ENCODE data around the gene COL6A3. TPM values are rescaled to one million over a fixed set of nuclear protein-coding genes. Genes with fewer than 3 reads are reported as not detected.

Gene COL6A3
- total RNA-seq, 1 experiment from 2014 or later = 1.2 TPM

DNA sequence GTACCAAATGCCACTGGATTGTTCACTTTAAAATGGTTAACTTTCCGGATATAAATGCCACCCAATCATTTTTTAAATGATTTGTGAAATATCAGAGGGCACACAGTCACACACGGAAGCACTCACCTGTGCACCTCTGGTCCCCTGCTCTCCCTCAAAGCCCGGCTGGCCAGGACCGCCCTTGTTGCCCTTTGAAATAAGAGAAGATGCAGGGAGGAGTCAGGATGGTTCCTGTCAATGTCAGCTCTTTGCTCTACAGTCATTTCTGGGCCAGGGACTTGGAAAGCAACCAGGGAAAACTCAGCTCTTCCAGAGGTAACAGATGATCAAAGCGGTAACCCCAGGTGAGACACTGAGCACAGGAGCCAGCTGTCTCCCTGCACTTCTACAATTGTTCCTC is 60.7 kb downstream of the COL6A3 start:
- H4K20me1 ChIP-seq (ENCODE audit: insufficient read depth) = no peaks in the 10 kb centered on the region
- H3K9me2 ChIP-seq (ENCODE audit: insufficient read depth) = no peaks in the 10 kb centered on the region
- no peak overlapping the region for H3K4me3 ChIP-seq (replicated peaks in 1 of 2; ENCODE audit: low read depth in 1 of 2, low read length in 2 of 2)
- H3K27ac ChIP-seq (ENCODE audit: low read depth, low read length) = no peak overlapping the region
- TF ChIP-seq SRF (IDR thresholded peaks at IDR 0.05; ENCODE audit: low read depth) (no peak), YY1 (IDR thresholded peaks at IDR 0.05; ENCODE audit: extremely low read depth, insufficient replicate concordance, low read depth, low read length) (no peak), EGR1 (IDR thresholded peaks at IDR 0.05; ENCODE audit: low read depth) (no peak), EZH2phosphoT487 (IDR thresholded peaks at IDR 0.05; ENCODE audit: borderline replicate concordance) (no peak), RAD21 (IDR thresholded peaks at IDR 0.05; ENCODE audit: low read depth) (no peak), TCF7L2 (IDR thresholded peaks at IDR 0.05; ENCODE audit: borderline replicate concordance, extremely low read depth, insufficient read depth, insufficient read length) (peak; percentile 63), SIN3A (IDR thresholded peaks at IDR 0.05; ENCODE audit: low read depth) (no peak), CEBPB (IDR thresholded peaks at IDR 0.05; ENCODE audit: low read depth) (no peak), SP1 (IDR thresholded peaks at IDR 0.05; ENCODE audit: low read depth) (no peak)
- H3K4me2 ChIP-seq (ENCODE audit: low read length) = no peak overlapping the region
- CTCF ChIA-PET = no interaction called here
- H3K9ac ChIP-seq (ENCODE audit: low read length) = no peak overlapping the region
- no peaks in the 10 kb centered on the region for H3K4me1 ChIP-seq (ENCODE audit: control insufficient read depth in 1 of 2, insufficient read depth in 2 of 2, low read length in 2 of 2)
- ATAC-seq = no peak
- DNase-seq (ENCODE audit: low read depth, low spot score) = no peak
- intact Hi-C loops (cut with micrococcal nuclease) = no loop called here
- no peaks in the 10 kb centered on the region for H3K9me3 ChIP-seq (ENCODE audit: control insufficient read depth in 1 of 2, insufficient read depth in 1 of 2, low read depth in 1 of 2, low read length in 2 of 2)
- H3K79me2 ChIP-seq (ENCODE audit: insufficient read depth, low read length) = no peaks in the 10 kb centered on the region
- no peaks in the 10 kb centered on the region for H3K36me3 ChIP-seq (ENCODE audit: control insufficient read depth in 1 of 2, insufficient read depth in 2 of 2, low read length in 2 of 2)
- RAD21 ChIA-PET (ENCODE audit: low non-redundant PET in 1 of 2, low total read pairs in 2 of 2, uncharacterized antibody in 2 of 2, unreplicated experiment in 2 of 2) = interaction anchor here in 1 of 2 experiments (0.5 kb wide), 1 partner anchor 112 kb away, joined by 3 read pairs; no protein-coding TSS in a partner anchor
- H3K27me3 ChIP-seq (ENCODE audit: insufficient read depth, low read length) = peaks cover 84% of the 10 kb centered on the region
- BruUV-seq (replicated peaks) = no TSS peak
- POLR2A ChIA-PET = no interaction called here
- no peak overlapping the region for H2AFZ ChIP-seq (ENCODE audit: low read depth, low read length, poor library complexity, severe bottlenecking)

DNA sequence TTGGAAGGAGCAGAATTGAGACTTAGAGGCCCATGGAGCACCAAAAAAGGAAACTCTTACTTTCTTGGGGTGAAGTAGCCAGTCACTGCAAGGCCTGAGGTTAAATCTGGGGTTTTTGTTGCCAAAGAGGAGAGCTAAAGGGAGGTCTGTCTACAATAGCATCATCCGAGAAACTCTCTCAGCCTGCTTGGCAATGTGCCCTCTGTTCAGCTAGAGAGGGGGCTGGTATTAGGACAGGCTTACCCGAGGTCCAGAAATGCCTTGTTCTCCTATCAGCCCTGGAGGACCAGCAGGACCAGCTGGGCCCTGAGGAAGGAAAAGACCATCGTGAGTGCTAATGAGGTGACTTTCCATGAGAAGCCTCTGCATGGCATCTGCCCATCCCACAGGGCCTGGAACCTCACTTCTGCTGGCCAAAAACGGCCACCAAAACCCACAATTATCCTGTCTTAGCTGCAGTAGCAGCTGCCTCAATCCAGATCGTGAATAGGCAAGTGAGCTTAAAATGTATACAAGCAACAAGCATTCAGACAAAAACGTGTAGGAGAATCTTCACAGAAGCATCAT is 61.6 kb downstream of the COL6A3 start:
- no peak overlapping the region for H2AFZ ChIP-seq (ENCODE audit: low read depth, low read length, poor library complexity, severe bottlenecking)
- ATAC-seq (no peak), DNase-seq (ENCODE audit: low read depth, low spot score) (no peak)
- no peak overlapping the region for H3K4me3 ChIP-seq (replicated peaks in 1 of 2; ENCODE audit: low read depth in 1 of 2, low read length in 2 of 2)
- no peaks in the 10 kb centered on the region for H4K20me1 ChIP-seq (ENCODE audit: insufficient read depth)
- H3K9me3 ChIP-seq (ENCODE audit: control insufficient read depth in 1 of 2, insufficient read depth in 1 of 2, low read depth in 1 of 2, low read length in 2 of 2) = no peaks in the 10 kb centered on the region
- no TSS peak for BruUV-seq (replicated peaks)
- H3K27ac ChIP-seq (ENCODE audit: low read depth, low read length) = no peak overlapping the region
- peaks cover 76% of the 10 kb centered on the region for H3K27me3 ChIP-seq (ENCODE audit: insufficient read depth, low read length)
- no peak overlapping the region for H3K9ac ChIP-seq (ENCODE audit: low read length)
- intact Hi-C loops (cut with micrococcal nuclease) = no loop called here
- TF ChIP-seq TCF7L2 (IDR thresholded peaks at IDR 0.05; ENCODE audit: borderline replicate concordance, extremely low read depth, insufficient read depth, insufficient read length) (no peak), RAD21 (IDR thresholded peaks at IDR 0.05; ENCODE audit: low read depth) (no peak), FOSL1 (IDR thresholded peaks at IDR 0.05; ENCODE audit: low read depth) (no peak), EZH2phosphoT487 (IDR thresholded peaks at IDR 0.05; ENCODE audit: borderline replicate concordance) (no peak), ELF1 (IDR thresholded peaks at IDR 0.05; ENCODE audit: borderline replicate concordance, low read depth) (no peak), ZFX (IDR thresholded peaks at IDR 0.05) (no peak), CBX3 (IDR thresholded peaks at IDR 0.05; ENCODE audit: low read depth) (no peak)
- TF ChIP-seq, protein P1, sequence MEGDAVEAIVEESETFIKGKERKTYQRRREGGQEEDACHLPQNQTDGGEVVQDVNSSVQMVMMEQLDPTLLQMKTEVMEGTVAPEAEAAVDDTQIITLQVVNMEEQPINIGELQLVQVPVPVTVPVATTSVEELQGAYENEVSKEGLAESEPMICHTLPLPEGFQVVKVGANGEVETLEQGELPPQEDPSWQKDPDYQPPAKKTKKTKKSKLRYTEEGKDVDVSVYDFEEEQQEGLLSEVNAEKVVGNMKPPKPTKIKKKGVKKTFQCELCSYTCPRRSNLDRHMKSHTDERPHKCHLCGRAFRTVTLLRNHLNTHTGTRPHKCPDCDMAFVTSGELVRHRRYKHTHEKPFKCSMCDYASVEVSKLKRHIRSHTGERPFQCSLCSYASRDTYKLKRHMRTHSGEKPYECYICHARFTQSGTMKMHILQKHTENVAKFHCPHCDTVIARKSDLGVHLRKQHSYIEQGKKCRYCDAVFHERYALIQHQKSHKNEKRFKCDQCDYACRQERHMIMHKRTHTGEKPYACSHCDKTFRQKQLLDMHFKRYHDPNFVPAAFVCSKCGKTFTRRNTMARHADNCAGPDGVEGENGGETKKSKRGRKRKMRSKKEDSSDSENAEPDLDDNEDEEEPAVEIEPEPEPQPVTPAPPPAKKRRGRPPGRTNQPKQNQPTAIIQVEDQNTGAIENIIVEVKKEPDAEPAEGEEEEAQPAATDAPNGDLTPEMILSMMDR (IDR thresholded peaks at IDR 0.05 in 2 of 3, conservative IDR thresholded peaks at IDR 0.05 in 1 of 3; ENCODE audit: borderline replicate concordance in 1 of 3, insufficient read depth in 1 of 3, low read depth in 2 of 3, low read length in 2 of 3) = no peak
- H3K9me2 ChIP-seq (ENCODE audit: insufficient read depth) = no peaks in the 10 kb centered on the region
- ChIA-PET RAD21 (ENCODE audit: low non-redundant PET in 1 of 2, low total read pairs in 2 of 2, uncharacterized antibody in 2 of 2, unreplicated experiment in 2 of 2) (no interaction called here), POLR2A (no interaction called here), CTCF (no interaction called here)
- H3K4me2 ChIP-seq (ENCODE audit: low read length) = no peak overlapping the region
- no peaks in the 10 kb centered on the region for H3K36me3 ChIP-seq (ENCODE audit: control insufficient read depth in 1 of 2, insufficient read depth in 2 of 2, low read length in 2 of 2)
- no peaks in the 10 kb centered on the region for H3K79me2 ChIP-seq (ENCODE audit: insufficient read depth, low read length)
- no peaks in the 10 kb centered on the region for H3K4me1 ChIP-seq (ENCODE audit: control insufficient read depth in 1 of 2, insufficient read depth in 2 of 2, low read length in 2 of 2)
